ENCODE data around the gene HS3ST5.

- TF ChIP-seq CTCF (optimal IDR thresholded peaks at IDR 0.05 in 1 of 3, IDR thresholded peaks at IDR 0.05 in 1 of 3, conservative IDR thresholded peaks at IDR 0.05 in 1 of 3; ENCODE audit: extremely low read depth in 1 of 3, insufficient read depth in 2 of 3, low read length in 3 of 3) (no peak), EZH2 (IDR thresholded peaks at IDR 0.05; ENCODE audit: low read length) (no peak)
These were observed 65.6 kb downstream of the HS3ST5 start for GRCh38 chr6:114277220-114277619.
